Smooth muscle cell (in vitro differentiated cells): ENCODE data around the gene FBXW2. TPM values are rescaled to one million over a fixed set of nuclear protein-coding genes. Genes with fewer than 3 reads are reported as not detected.

ENCODE experiments used
- DNase-seq: peaks from one replicate; lab custom pipeline; 2025; ENCODE audit not compliant: unreplicated experiment; lab: John Stamatoyannopoulos, UW
- H2AFZ ChIP-seq: fragments of 200-600 bp; sonication (generic); 2 replicates; pipeline ENCODE4 v1.6.0; 2016; ENCODE audit warnings: antibody characterized with exemption, low read depth, mild to moderate bottlenecking
- H3F3A ChIP-seq: fragments of 200-600 bp; sonication (generic); 2 replicates; pipeline ENCODE4 v1.6.0; 2017; ENCODE audit warnings: antibody characterized with exemption, low read depth
- H3K27ac ChIP-seq: fragments of 200-600 bp; sonication (generic); 2 replicates; pipeline ENCODE4 v1.5.1; 2016; ENCODE audit warnings: low read depth, mild to moderate bottlenecking
- H3K27me3 ChIP-seq: fragments of 200-600 bp; sonication (generic); 2 replicates; pipeline ENCODE4 v1.6.1; 2016; ENCODE audit warnings: low read depth, mild to moderate bottlenecking
- H3K36me3 ChIP-seq: fragments of 200-600 bp; sonication (generic); 2 replicates; pipeline ENCODE4 v1.5.1; 2016; ENCODE audit warnings: low read depth
- H3K4me1 ChIP-seq: fragments of 200-600 bp; sonication (generic); 2 replicates; pipeline ENCODE4 v1.5.1; 2016; ENCODE audit warnings: low read depth
- H3K4me2 ChIP-seq: fragments of 200-600 bp; sonication (generic); 2 replicates; pipeline ENCODE4 v1.6.0; 2016; ENCODE audit warnings: mild to moderate bottlenecking
- H3K4me3 ChIP-seq: fragments of 200-600 bp; sonication (generic); 2 replicates; pipeline ENCODE4 v1.5.1; 2016; ENCODE audit warnings: mild to moderate bottlenecking
- H3K79me2 ChIP-seq: fragments of 200-600 bp; sonication (generic); 2 replicates; pipeline ENCODE4 v1.6.0; 2016; ENCODE audit warnings: low read depth, mild to moderate bottlenecking
- H3K9ac ChIP-seq: fragments of 200-600 bp; sonication (generic); 2 replicates; pipeline ENCODE4 v1.6.0; 2016; ENCODE audit warnings: low read depth
- H3K9me3 ChIP-seq: fragments of 200-600 bp; sonication (generic); replicated peaks from 2 replicates; pipeline ENCODE4 v1.5.1; 2016; ENCODE audit warnings: low read depth
- H4K20me1 ChIP-seq: fragments of 200-600 bp; sonication (generic); 2 replicates; pipeline ENCODE4 v1.6.0; 2016; ENCODE audit warnings: low read depth
- WGBS: methylation state at CpG from one replicate; pipeline ENCODE4 v1.1.7; 2016; ENCODE audit warnings: low lambda C conversion rate; 5-methylcytosine and 5-hydroxymethylcytosine counted together
- polyA plus RNA-seq: library from polyadenylated mRNA; unstranded; fragments of >200 nt; fragmentation: Nextera tagmentation; extraction: Ambion mirVana; gene quantifications from 2 replicates; pipeline ENCODE4 v1.2.1, GENCODE V29; 2016
- total RNA-seq: library from RNA; depleted of rRNA; stranded (reverse); fragments of >200 nt; gene quantifications from 2 replicates; pipeline ENCODE4 v1.2.3, GENCODE V29; 2014
- TF ChIP-seq, protein P1 (sequence below): fragments of 200-600 bp; sonication (generic); IDR thresholded peaks from 2 replicates; pipeline ENCODE4 v1.5.1; 2017; ENCODE audit warnings: borderline replicate concordance, mild to moderate bottlenecking, antibody characterized with exemption; ENCODE audit not compliant: insufficient read depth, poor library complexity, severe bottlenecking

Gene FBXW2
- total and polyA plus RNA-seq, 2 experiments from 2014 or later, result 22.1 to 35.4 TPM

DNA sequence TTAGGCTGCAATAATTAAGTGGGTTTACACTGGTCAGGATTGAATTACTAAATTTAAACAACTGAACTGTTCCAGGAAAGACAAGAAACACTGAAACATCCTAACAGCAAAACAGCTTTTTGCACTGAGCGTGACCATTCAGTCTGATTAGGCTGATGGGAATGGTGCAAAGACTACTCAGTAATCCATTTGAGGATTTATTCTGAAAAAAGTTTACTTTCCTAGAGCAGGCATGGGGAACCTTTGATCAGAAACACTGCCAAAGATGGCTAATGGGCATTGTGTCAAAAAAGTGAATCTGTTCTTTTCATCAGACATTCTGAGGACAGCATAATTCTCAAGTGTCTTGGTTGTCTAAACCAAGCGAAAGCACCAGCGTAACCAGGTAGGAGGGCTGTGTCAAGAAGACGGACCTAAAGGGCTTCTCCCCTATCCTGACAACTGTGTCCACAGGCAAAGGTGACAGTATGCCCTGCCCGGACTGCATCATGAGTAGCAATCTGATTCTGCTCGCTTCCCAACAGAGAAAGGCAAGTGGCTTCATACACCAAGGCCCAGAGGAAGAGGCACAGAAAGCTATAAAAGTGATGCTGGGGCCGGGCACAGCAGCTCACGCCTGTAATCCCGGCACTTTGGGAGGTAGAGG, 33.3 kb downstream of the FBXW2 start:
- no peak overlapping the region for H3K4me3 ChIP-seq
- H3K27me3 ChIP-seq, result no peaks in the 10 kb centered on the region
- WGBS, result 94% methylated on average over 9 of the region's 9 CpGs
- no peaks in the 10 kb centered on the region for H3K9me3 ChIP-seq
- no peaks in the 10 kb centered on the region for H3K4me1 ChIP-seq
- H3K79me2 ChIP-seq, result no peaks in the 10 kb centered on the region
- peaks cover 9% of the 10 kb centered on the region for H4K20me1 ChIP-seq
- DNase-seq, result no peak
- H3K27ac ChIP-seq, result no peak overlapping the region
- H3K36me3 ChIP-seq, result peaks cover 14% of the 10 kb centered on the region
- H3K4me2 ChIP-seq, result no peak overlapping the region
- H3K9ac ChIP-seq, result no peak overlapping the region
- TF ChIP-seq, protein P1, sequence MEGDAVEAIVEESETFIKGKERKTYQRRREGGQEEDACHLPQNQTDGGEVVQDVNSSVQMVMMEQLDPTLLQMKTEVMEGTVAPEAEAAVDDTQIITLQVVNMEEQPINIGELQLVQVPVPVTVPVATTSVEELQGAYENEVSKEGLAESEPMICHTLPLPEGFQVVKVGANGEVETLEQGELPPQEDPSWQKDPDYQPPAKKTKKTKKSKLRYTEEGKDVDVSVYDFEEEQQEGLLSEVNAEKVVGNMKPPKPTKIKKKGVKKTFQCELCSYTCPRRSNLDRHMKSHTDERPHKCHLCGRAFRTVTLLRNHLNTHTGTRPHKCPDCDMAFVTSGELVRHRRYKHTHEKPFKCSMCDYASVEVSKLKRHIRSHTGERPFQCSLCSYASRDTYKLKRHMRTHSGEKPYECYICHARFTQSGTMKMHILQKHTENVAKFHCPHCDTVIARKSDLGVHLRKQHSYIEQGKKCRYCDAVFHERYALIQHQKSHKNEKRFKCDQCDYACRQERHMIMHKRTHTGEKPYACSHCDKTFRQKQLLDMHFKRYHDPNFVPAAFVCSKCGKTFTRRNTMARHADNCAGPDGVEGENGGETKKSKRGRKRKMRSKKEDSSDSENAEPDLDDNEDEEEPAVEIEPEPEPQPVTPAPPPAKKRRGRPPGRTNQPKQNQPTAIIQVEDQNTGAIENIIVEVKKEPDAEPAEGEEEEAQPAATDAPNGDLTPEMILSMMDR, result no peak
- peaks cover 9% of the 10 kb centered on the region for H3F3A ChIP-seq
- H2AFZ ChIP-seq, result no peak overlapping the region

DNA sequence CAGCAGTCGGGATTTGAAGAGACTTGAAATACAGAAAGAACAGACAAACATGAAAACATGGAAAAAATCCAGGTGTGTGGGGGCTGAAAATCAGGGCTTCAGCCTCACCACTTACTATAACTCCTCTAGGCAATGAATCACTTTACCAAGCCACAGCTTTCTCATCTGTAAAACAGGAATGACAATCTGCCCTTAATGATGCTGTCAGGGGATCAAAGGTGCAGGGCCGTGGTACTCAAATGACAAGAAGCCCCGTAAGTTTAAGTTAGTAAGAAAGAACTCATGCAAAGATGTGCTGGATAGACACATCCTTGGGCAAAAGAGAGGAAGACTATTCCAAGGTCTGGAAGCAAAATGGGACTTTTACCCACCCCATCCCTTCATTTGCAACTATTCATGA, 34.7 kb downstream of the FBXW2 start:
- peaks cover 9% of the 10 kb centered on the region for H3F3A ChIP-seq
- no peaks in the 10 kb centered on the region for H3K4me1 ChIP-seq
- H4K20me1 ChIP-seq, result peaks cover 9% of the 10 kb centered on the region
- TF ChIP-seq, protein P1, result no peak
- no peak for DNase-seq
- no peaks in the 10 kb centered on the region for H3K27me3 ChIP-seq
- 84% methylated on average over 3 of the region's 3 CpGs for WGBS
- H3K79me2 ChIP-seq, result no peaks in the 10 kb centered on the region
- no peak overlapping the region for H2AFZ ChIP-seq
- H3K9ac ChIP-seq, result no peak overlapping the region
- no peak overlapping the region for H3K4me3 ChIP-seq
- no peaks in the 10 kb centered on the region for H3K9me3 ChIP-seq
- peaks cover under 1% of the 10 kb centered on the region for H3K36me3 ChIP-seq
- H3K27ac ChIP-seq, result no peak overlapping the region
- no peak overlapping the region for H3K4me2 ChIP-seq

DNA sequence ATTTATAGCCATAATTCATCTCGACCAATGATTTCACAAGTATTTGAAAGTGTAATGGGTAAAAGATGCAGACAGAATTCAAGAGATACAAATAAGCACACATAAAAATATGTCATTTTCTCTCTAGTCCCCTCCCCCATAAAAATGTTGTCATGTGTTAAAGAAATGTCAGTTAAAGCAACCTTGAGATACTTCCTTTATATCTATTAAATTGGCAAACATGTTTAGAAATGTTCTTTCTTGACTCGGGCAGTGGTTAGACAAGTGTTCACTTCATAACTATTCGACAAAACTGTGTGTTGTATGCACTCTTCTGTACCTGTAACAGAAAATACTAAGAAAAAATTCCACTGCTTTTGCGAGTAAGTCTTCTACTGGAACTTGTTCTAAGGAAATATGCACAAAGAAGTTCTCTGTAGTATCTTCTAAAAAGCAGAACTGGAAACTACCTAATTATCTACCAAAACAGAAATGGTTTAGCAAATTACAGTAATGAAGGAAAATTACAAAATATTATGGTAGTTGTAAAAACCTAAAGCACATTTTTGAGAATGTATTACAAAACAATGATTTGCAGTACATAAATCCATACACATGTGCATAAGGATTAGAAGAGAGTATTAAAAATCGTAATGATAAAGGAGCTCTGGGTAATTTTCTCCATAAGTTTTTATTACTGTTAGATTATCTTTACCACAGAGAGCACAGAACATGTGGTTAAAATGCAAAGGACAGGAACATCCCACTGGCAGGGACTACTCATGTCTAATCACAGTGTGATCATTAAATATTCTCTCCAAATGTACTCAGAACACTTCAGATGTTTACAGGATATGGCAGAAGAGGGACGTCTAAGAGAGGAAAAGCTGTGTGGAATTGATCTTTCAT, 35.9 kb downstream of the FBXW2 start:
- no peak overlapping the region for H3K4me3 ChIP-seq
- H3F3A ChIP-seq, result peaks cover 9% of the 10 kb centered on the region
- no peak overlapping the region for H2AFZ ChIP-seq
- H3K27ac ChIP-seq, result no peak overlapping the region
- H3K27me3 ChIP-seq, result no peaks in the 10 kb centered on the region
- no peaks in the 10 kb centered on the region for H3K9me3 ChIP-seq
- 73% methylated on average over 6 of the region's 6 CpGs for WGBS
- no peaks in the 10 kb centered on the region for H3K79me2 ChIP-seq
- H3K9ac ChIP-seq, result no peak overlapping the region
- no peak for DNase-seq
- H3K4me1 ChIP-seq, result no peaks in the 10 kb centered on the region
- H3K4me2 ChIP-seq, result no peak overlapping the region
- TF ChIP-seq, protein P1, result no peak
- H4K20me1 ChIP-seq, result no peaks in the 10 kb centered on the region
- H3K36me3 ChIP-seq, result no peaks in the 10 kb centered on the region
